ENCODE results near the gene RBPJL.

RBPJL gene

GRCh38 chr20:45306431-45306982, at the start of gene RBPJL:
RBPJL (plus strand) TSS chr20:45306840; CDS start chr20:45306923, 83 bp downstream.
- DNase-seq = peak; percentile 77

- no peak for DNase-seq
Measured at GRCh38 chr20:45257161-45257560, 49.5 kb upstream of the RBPJL start.

GRCh38 chr20:45257711-45258110, 48.9 kb upstream of the RBPJL start:
- no peak for DNase-seq

GRCh38 chr20:45258259-45258658, 48.4 kb upstream of the RBPJL start:
- DNase-seq = no peak

GRCh38 chr20:45258664-45259063, 48.0 kb upstream of the RBPJL start:
- no peak for DNase-seq

- no peak for DNase-seq
Measured at GRCh38 chr20:45263556-45264266, 42.9 kb upstream of the RBPJL start.

GRCh38 chr20:45266977-45267376, 39.7 kb upstream of the RBPJL start:
- no peak for DNase-seq

GRCh38 chr20:45268531-45268930, 38.1 kb upstream of the RBPJL start:
- DNase-seq = no peak

GRCh38 chr20:45269056-45269455, 37.6 kb upstream of the RBPJL start:
- no peak for DNase-seq

GRCh38 chr20:45269754-45270270, 36.8 kb upstream of the RBPJL start:
- no peak for DNase-seq

GRCh38 chr20:45275338-45275737, 31.3 kb upstream of the RBPJL start:
- DNase-seq = no peak

- DNase-seq = no peak
Measured at GRCh38 chr20:45279992-45280391, 26.6 kb upstream of the RBPJL start.

- no peak for DNase-seq
Measured at GRCh38 chr20:45282700-45283550, 23.7 kb upstream of the RBPJL start.

- DNase-seq = no peak
Measured at GRCh38 chr20:45283551-45284057, 23.0 kb upstream of the RBPJL start.

- no peak for DNase-seq
Measured at GRCh38 chr20:45288376-45288775, 18.3 kb upstream of the RBPJL start.

GRCh38 chr20:45288860-45289259, 17.8 kb upstream of the RBPJL start:
- DNase-seq = no peak

- DNase-seq = peak; percentile 9
Measured at GRCh38 chr20:45289942-45290676, 16.5 kb upstream of the RBPJL start.

- DNase-seq = peak; percentile 84
Measured at GRCh38 chr20:45290677-45291355, 15.8 kb upstream of the RBPJL start.

- no peak for DNase-seq
Measured at GRCh38 chr20:45291526-45291925, 15.1 kb upstream of the RBPJL start.

GRCh38 chr20:45292343-45292742, 14.3 kb upstream of the RBPJL start:
- no peak for DNase-seq

- peak; percentile 95 for DNase-seq
Measured at GRCh38 chr20:45293041-45294002, 13.3 kb upstream of the RBPJL start.

Data from stimulated activated CD8-positive, alpha-beta memory T cell treated with anti-CD3 and anti-CD28 coated beads, Interleukin-4, amount 100 ng/mL, for 48 hours (primary cell).